Kidney (tissue), 14 donors: ENCODE results near the gene XIRP2. TPM values are rescaled to one million over a fixed set of nuclear protein-coding genes. Genes with fewer than 3 reads are reported as not detected.

Experiments
- DNase-seq, 5 donors: peaks; one replicate each; pipeline ENCODE4 v3.0.0-alpha.2; 2013 to 2020
- FAIRE-seq: peaks from 2 replicates; lab custom pipeline; 2012; peaks lifted over from hg19 to GRCh38; lab: Jason Lieb, UNC
- H3K27ac ChIP-seq, 2 donors: one replicate each; pipeline ENCODE4 v1.7.0; 2013; ENCODE audit warnings: low read depth in 2 of 2, low read length in 2 of 2, inconsistent platforms in 1 of 2
- H3K27me3 ChIP-seq: one replicate; pipeline ENCODE4 v1.7.1; 2013; ENCODE audit warnings: low read length, inconsistent platforms; ENCODE audit not compliant: control insufficient read depth, insufficient read depth
- H3K36me3 ChIP-seq, 3 donors: one replicate each; pipeline versions ENCODE4 v1.7.0 to v1.7.1; 2013; ENCODE audit warnings: low read length in 3 of 3, control low read depth in 1 of 3, inconsistent platforms in 1 of 3; ENCODE audit not compliant: insufficient read depth in 3 of 3, control insufficient read depth in 2 of 3
- H3K4me1 ChIP-seq, 3 donors: one replicate each; pipeline versions ENCODE4 v1.7.0 to v1.7.1; 2013; ENCODE audit warnings: low read length in 3 of 3, inconsistent platforms in 1 of 3, low read depth in 1 of 3; ENCODE audit not compliant: control insufficient read depth in 2 of 3, insufficient read depth in 2 of 3
- H3K4me3 ChIP-seq, 3 donors: one replicate each; pipeline versions ENCODE4 v1.7.0 to v1.8.1; 2013; ENCODE audit warnings: low read length in 3 of 3, control low read depth in 1 of 3, inconsistent platforms in 1 of 3
- H3K9ac ChIP-seq, 3 donors: one replicate each; pipeline versions ENCODE4 v1.7.0 to v1.7.1; 2013; ENCODE audit warnings: low read length in 3 of 3, control low read depth in 1 of 3, inconsistent platforms in 1 of 3
- H3K9me3 ChIP-seq, 3 donors: one replicate each; pipeline versions ENCODE4 v1.7.0 to v1.7.1; 2013; ENCODE audit warnings: low read length in 3 of 3, control low read depth in 1 of 3, inconsistent platforms in 1 of 3; ENCODE audit not compliant: control insufficient read depth in 2 of 3, insufficient read depth in 1 of 3
- CTCF ChIP-seq: IDR thresholded peaks from 3 replicates; pipeline ENCODE4 v1.5.1; 2012; ENCODE audit warnings: mild to moderate bottlenecking, moderate library complexity, borderline replicate concordance; ENCODE audit not compliant: insufficient read depth; ENCODE audit errors: extremely low read depth
- intact Hi-C: fragments of 100-400 bp; cut with DNase I; formaldehyde crosslinking; loops from one replicate; pipeline ENCODE4 v1.11.1; 2022
- polyA plus RNA-seq: library from polyadenylated mRNA; stranded (reverse); fragments of 350-450 nt; fragmentation: Illumina TruSeq; extraction: RNeasy Lipid Tissue Mini Kit (QIAGEN cat#74804); gene quantifications from one replicate; pipeline ENCODE4 v1.2.3, GENCODE V29; 2014; ENCODE audit warnings: low read depth, low replicate concordance; ENCODE audit not compliant: insufficient read depth
- total RNA-seq: library from RNA; stranded (reverse); fragmentation: NEBNext Ultra II Directional; extraction: Animal tissue kit (Norgen Biotek cat#: 25700); gene quantifications from one replicate; pipeline ENCODE4 v1.2.1, GENCODE V29; 2021
- donor health status: control.
- donor health status: control.
- donor health status: control.
- donor health status: control.
- donor health status: control.
- donor health status: DM: yes; HTN: yes; CAD: no.
- donor health status: Normal renal cell carcinoma (clear cell type).

Gene XIRP2
- total and polyA plus RNA-seq, 2 donors from 2014 or later = not detected

GRCh38 chr2:167275046-167275445, 386.8 kb downstream of the XIRP2 start:
- Histone ChIP-seq H3K9ac (no peak overlapping the region), H3K4me1 (no peaks in the 10 kb centered on the region), H3K27me3 (no peaks in the 10 kb centered on the region), H3K27ac (no peak overlapping the region), H3K36me3 (no peaks in the 10 kb centered on the region), H3K9me3 (no peaks in the 10 kb centered on the region), H3K4me3 (no peak overlapping the region)
- TF ChIP-seq CTCF = no peak
- DNase-seq (no peak), FAIRE-seq (no peak)
- intact Hi-C loops = no loop called here

- H3K27ac ChIP-seq = no peak overlapping the region
- no peaks in the 10 kb centered on the region for H3K36me3 ChIP-seq
- DNase-seq (no peak), FAIRE-seq (no peak)
- no peak for TF ChIP-seq CTCF
- H3K4me3 ChIP-seq = no peak overlapping the region
- H3K9me3 ChIP-seq = no peaks in the 10 kb centered on the region
- no peaks in the 10 kb centered on the region for H3K27me3 ChIP-seq
- no peaks in the 10 kb centered on the region for H3K4me1 ChIP-seq
- intact Hi-C loops = no loop called here
- H3K9ac ChIP-seq = no peak overlapping the region
These were observed 391.5 kb downstream of the XIRP2 start for GRCh38 chr2:167279810-167280209.

- FAIRE-seq = no peak
- H3K4me3 ChIP-seq = no peak overlapping the region
- DNase-seq = no peak
- H3K9ac ChIP-seq = no peak overlapping the region
- no peak for TF ChIP-seq CTCF
- H3K36me3 ChIP-seq = no peaks in the 10 kb centered on the region
- H3K27me3 ChIP-seq = no peaks in the 10 kb centered on the region
- H3K4me1 ChIP-seq = peaks cover 0 to 1% (median 0%) of the 10 kb centered on the region in 3 donors
- no peaks in the 10 kb centered on the region for H3K9me3 ChIP-seq
- intact Hi-C loops = no loop called here
- H3K27ac ChIP-seq = no peak overlapping the region
These were observed 398.9 kb downstream of the XIRP2 start for GRCh38 chr2:167287212-167287611.
